Duodenal mucosa (tissue), 2 donors: Measurements from ENCODE around the gene PPP2R2B.

Source experiments
- H3K27ac ChIP-seq: one replicate; pipeline ENCODE4 v1.7.0; 2013; ENCODE audit warnings: low read depth, low read length
- H3K27me3 ChIP-seq, 2 donors: one replicate each; pipeline ENCODE4 v1.7.0; 2013; ENCODE audit warnings: low read length in 2 of 2, control low read depth in 1 of 2; ENCODE audit not compliant: insufficient read depth in 2 of 2, control insufficient read depth in 1 of 2
- H3K36me3 ChIP-seq, 2 donors: one replicate each; pipeline ENCODE4 v1.7.0; 2013; ENCODE audit warnings: low read length in 2 of 2, control low read depth in 1 of 2; ENCODE audit not compliant: insufficient read depth in 2 of 2, control insufficient read depth in 1 of 2
- H3K4me1 ChIP-seq, 2 donors: one replicate each; pipeline ENCODE4 v1.7.0; 2013; ENCODE audit warnings: low read length in 2 of 2, control low read depth in 1 of 2; ENCODE audit not compliant: insufficient read depth in 2 of 2, control insufficient read depth in 1 of 2
- H3K4me3 ChIP-seq, 2 donors: one replicate each; pipeline ENCODE4 v1.7.0; 2013; ENCODE audit warnings: low read length in 2 of 2, low read depth in 1 of 2
- H3K9ac ChIP-seq, 2 donors: one replicate each; pipeline ENCODE4 v1.7.0; 2013; ENCODE audit warnings: low read length in 2 of 2, low read depth in 1 of 2
- H3K9me3 ChIP-seq, 2 donors: one replicate each; pipeline ENCODE4 v1.7.0; 2013; ENCODE audit warnings: low read length in 2 of 2, control low read depth in 1 of 2; ENCODE audit not compliant: control insufficient read depth in 1 of 2

PPP2R2B gene

GRCh38 chr5:146889169-146889568 is 10.6 kb upstream of the PPP2R2B start:
- Histone ChIP-seq H3K9ac (no peak overlapping the region), H3K27me3 (no peaks in the 10 kb centered on the region), H3K27ac (no peak overlapping the region), H3K9me3 (no peaks in the 10 kb centered on the region), H3K4me1 (no peaks in the 10 kb centered on the region), H3K36me3 (no peaks in the 10 kb centered on the region), H3K4me3 (no peak overlapping the region)

- Histone ChIP-seq H3K36me3 (no peaks in the 10 kb centered on the region), H3K27ac (no peak overlapping the region), H3K9ac (no peak overlapping the region), H3K4me3 (no peak overlapping the region), H3K4me1 (no peaks in the 10 kb centered on the region), H3K27me3 (no peaks in the 10 kb centered on the region), H3K9me3 (no peaks in the 10 kb centered on the region)
Observed at GRCh38 chr5:146888351-146888978, 9.9 kb upstream of the PPP2R2B start.

- Histone ChIP-seq H3K4me1 (no peaks in the 10 kb centered on the region), H3K36me3 (no peaks in the 10 kb centered on the region), H3K27ac (no peak overlapping the region), H3K9ac (no peak overlapping the region), H3K27me3 (peaks cover 1 to 6% of the 10 kb centered on the region in 2 donors), H3K9me3 (no peaks in the 10 kb centered on the region), H3K4me3 (no peak overlapping the region)
Observed at GRCh38 chr5:146884066-146884626, 5.6 kb upstream of the PPP2R2B start.

- Histone ChIP-seq H3K36me3 (no peaks in the 10 kb centered on the region), H3K9ac (no peak overlapping the region), H3K4me3 (no peak overlapping the region), H3K4me1 (peaks cover 0 to 5% of the 10 kb centered on the region in 2 donors), H3K9me3 (no peaks in the 10 kb centered on the region), H3K27me3 (peaks cover 6 to 11% of the 10 kb centered on the region in 2 donors), H3K27ac (no peak overlapping the region)
Observed at GRCh38 chr5:146883511-146883910, 5.0 kb upstream of the PPP2R2B start.

- Histone ChIP-seq H3K4me1 (peaks cover 11 to 12% of the 10 kb centered on the region in 2 donors), H3K9me3 (no peaks in the 10 kb centered on the region), H3K9ac (no peak overlapping the region), H3K4me3 (no peak overlapping the region), H3K27ac (no peak overlapping the region), H3K36me3 (no peaks in the 10 kb centered on the region), H3K27me3 (peaks cover 20 to 31% of the 10 kb centered on the region in 2 donors)
Observed at GRCh38 chr5:146880966-146881365, 2.4 kb upstream of the PPP2R2B start.

- H3K9me3 ChIP-seq, result no peaks in the 10 kb centered on the region
- H3K4me3 ChIP-seq, result peak overlapping the region; percentile 57 to 61
- H3K27me3 ChIP-seq, result peaks cover 20 to 31% of the 10 kb centered on the region in 2 donors
- no peak overlapping the region for H3K27ac ChIP-seq
- peaks cover 11 to 12% of the 10 kb centered on the region in 2 donors for H3K4me1 ChIP-seq
- no peaks in the 10 kb centered on the region for H3K36me3 ChIP-seq
- H3K9ac ChIP-seq, result no peak overlapping the region
Observed at GRCh38 chr5:146877783-146878475, 628 bp downstream of the PPP2R2B start.

- H3K27me3 ChIP-seq, result peaks cover 20 to 31% of the 10 kb centered on the region in 2 donors
- H3K9me3 ChIP-seq, result no peaks in the 10 kb centered on the region
- H3K27ac ChIP-seq, result no peak overlapping the region
- peak overlapping the region; percentile 57 to 61 for H3K4me3 ChIP-seq
- H3K4me1 ChIP-seq, result peaks cover 11 to 12% of the 10 kb centered on the region in 2 donors
- no peaks in the 10 kb centered on the region for H3K36me3 ChIP-seq
- H3K9ac ChIP-seq, result no peak overlapping the region
Observed at GRCh38 chr5:146877178-146877681, 1.3 kb downstream of the PPP2R2B start.

GRCh38 chr5:146873186-146873917 is 5.2 kb downstream of the PPP2R2B start:
- Histone ChIP-seq H3K9me3 (no peaks in the 10 kb centered on the region), H3K9ac (no peak overlapping the region), H3K27ac (no peak overlapping the region), H3K4me1 (peaks cover 5 to 12% of the 10 kb centered on the region in 2 donors), H3K27me3 (peaks cover 14 to 20% of the 10 kb centered on the region in 2 donors), H3K4me3 (no peak overlapping the region), H3K36me3 (no peaks in the 10 kb centered on the region)

- Histone ChIP-seq H3K4me3 (no peak overlapping the region), H3K9me3 (no peaks in the 10 kb centered on the region), H3K36me3 (no peaks in the 10 kb centered on the region), H3K4me1 (peaks cover 0 to 5% of the 10 kb centered on the region in 2 donors), H3K9ac (no peak overlapping the region), H3K27ac (no peak overlapping the region), H3K27me3 (peaks cover 5 to 12% of the 10 kb centered on the region in 2 donors)
Observed at GRCh38 chr5:146872188-146872587, 6.4 kb downstream of the PPP2R2B start.
